HepG2 (cell line): ENCODE measurements around the gene ANKS1A. TPM values are rescaled to one million over a fixed set of nuclear protein-coding genes. Genes with fewer than 3 reads are reported as not detected.
A peak's percentile ranks its signal among the peaks of the same experiment; 100 is the strongest.

Source experiments
- ARID4A ChIP-seq: sonication (generic); formaldehyde crosslinking; IDR thresholded peaks from 2 replicates; pipeline ENCODE4 v1.5.0; 2020; ENCODE audit warnings: mild to moderate bottlenecking, missing genetic modification reagents, borderline replicate concordance
- ARID5B ChIP-seq: IDR thresholded peaks from 2 replicates; pipeline ENCODE4 v1.4.0; 2020; ENCODE audit warnings: mild to moderate bottlenecking, missing genetic modification reagents
- ATF7 ChIP-seq, 2 experiments: fragments of 450-650 bp in 1 of 2; sonication (generic) in 1 of 2; formaldehyde crosslinking in 1 of 2; IDR thresholded peaks; 2 replicates each; pipeline versions ENCODE4 v1.4.0 to v1.6.1; 2016 to 2020; ENCODE audit warnings: antibody characterized with exemption in 1 of 2, mild to moderate bottlenecking in 1 of 2, missing genetic modification reagents in 1 of 2
- CCAR2 ChIP-seq: fragments of 200-400 bp; formaldehyde crosslinking; optimal IDR thresholded peaks from 2 replicates; pipeline ENCODE3; 2018; ENCODE audit warnings: low read depth, mild to moderate bottlenecking, low read length, moderate library complexity
- FOSL2 ChIP-seq: sonication (generic); formaldehyde crosslinking; IDR thresholded peaks from 2 replicates; pipeline ENCODE4 v1.4.0; 2020; ENCODE audit warnings: missing genetic modification reagents
- HMG20A ChIP-seq: IDR thresholded peaks from 2 replicates; pipeline ENCODE4 v1.6.1; 2016; ENCODE audit warnings: borderline replicate concordance
- HOXA3 ChIP-seq: sonication (generic); formaldehyde crosslinking; IDR thresholded peaks from 2 replicates; pipeline ENCODE4 v1.5.0; 2020; ENCODE audit warnings: missing genetic modification reagents
- KDM6A ChIP-seq: IDR thresholded peaks from 2 replicates; pipeline ENCODE4 v1.6.1; 2016; ENCODE audit warnings: low read depth
- KLF16 ChIP-seq, 2 experiments: sonication (generic) in 1 of 2; formaldehyde crosslinking in 1 of 2; IDR thresholded peaks; 2 replicates each; pipeline versions ENCODE4 v1.6.1 to v1.8.0; 2016 to 2023; ENCODE audit warnings: missing genetic modification reagents in 2 of 2, missing compliant biosample characterization in 1 of 2
- REXO4 ChIP-seq: sonication (generic); formaldehyde crosslinking; IDR thresholded peaks from 2 replicates; pipeline ENCODE4 v1.8.0; 2022; ENCODE audit warnings: missing genetic modification reagents, mild to moderate bottlenecking, borderline replicate concordance
- SOX6 ChIP-seq, 2 experiments: fragments of 450-650 bp in 1 of 2; sonication (generic) in 1 of 2; formaldehyde crosslinking in 1 of 2; IDR thresholded peaks; 2 replicates each; pipeline versions ENCODE4 v1.4.0 to v1.6.1; 2017 to 2020; ENCODE audit warnings: antibody characterized with exemption in 1 of 2, mild to moderate bottlenecking in 1 of 2, missing genetic modification reagents in 1 of 2
- SP4 ChIP-seq: sonication (generic); formaldehyde crosslinking; IDR thresholded peaks from 2 replicates; pipeline ENCODE4 v1.8.1; 2023; ENCODE audit warnings: mild to moderate bottlenecking, missing genetic modification reagents
- THAP11 ChIP-seq: IDR thresholded peaks from 2 replicates; pipeline ENCODE4 v1.6.1; 2016; ENCODE audit warnings: missing biosample characterization, missing genetic modification reagents
- THRA ChIP-seq: sonication (generic); formaldehyde crosslinking; IDR thresholded peaks from 2 replicates; pipeline ENCODE4 v1.4.0; 2020; ENCODE audit warnings: missing genetic modification reagents, borderline replicate concordance
- ZFX ChIP-seq: sonication (generic); formaldehyde crosslinking; IDR thresholded peaks from 2 replicates; pipeline ENCODE4 v1.4.0; 2020; ENCODE audit warnings: mild to moderate bottlenecking, low read depth, missing genetic modification reagents, moderate library complexity
- ZMAT3 ChIP-seq: sonication (generic); formaldehyde crosslinking; conservative IDR thresholded peaks from 2 replicates; pipeline ENCODE4 v1.7.0; 2021; ENCODE audit warnings: missing genetic modification reagents
- ZNF263 ChIP-seq: sonication (generic); formaldehyde crosslinking; IDR thresholded peaks from 2 replicates; pipeline ENCODE4 v1.4.0; 2020; ENCODE audit warnings: missing genetic modification reagents
- ZNF644 ChIP-seq: IDR thresholded peaks from 2 replicates; pipeline ENCODE4 v1.6.1; 2016; ENCODE audit warnings: low read depth
- polyA plus RNA-seq, 8 experiments: library from polyadenylated mRNA; depleted of rRNA in 3 of 8; stranded (reverse) in 7 of 8; unstranded in 1 of 8; fragments of >200 nt; fragmentation: Illumina TruSeq in 4 of 8; extraction: Trizol in 4 of 8; gene quantifications; 2 replicates each; pipeline versions ENCODE4 v1.2.1 to v1.2.3, GENCODE V29; 2011 to 2016; ENCODE audit warnings: low read depth in 4 of 8, missing spikeins in 1 of 8, mixed read lengths in 1 of 8; ENCODE audit not compliant: insufficient read depth in 1 of 8
- total RNA-seq, 5 experiments: library from RNA; depleted of rRNA; stranded (reverse); fragments of >200 nt; fragmentation: Illumina TruSeq; extraction: Trizol; gene quantifications; 2 replicates each; pipeline ENCODE4 v1.2.3, GENCODE V29; 2016; ENCODE audit warnings: low read depth in 1 of 5

The ANKS1A gene
- total and polyA plus RNA-seq, 2 of the 13 experiments (the other 11 are each of a cell fraction or from before 2014, with no cell fraction given): 7.2 to 15.1 TPM

GRCh38 chr6:35031611-35032529 is 142.8 kb downstream of the ANKS1A start (continued):
- TF ChIP-seq ARID4A (CRISPR knock-in tag) (no peak; the same call in 1 of the 2 replicates), ARID5B (CRISPR knock-in tag) (peak; percentile 58; the same call in 1 of the 2 replicates), ZNF644 (peak; percentile 77; the same call in 1 of the 2 replicates), KLF16 (CRISPR knock-in tag; IDR thresholded peaks at IDR 0.05) (0 out of 4 replicates have a peak, but pooled peaks of 1 of the 2 experiments have one; percentile 34), HMG20A (CRISPR knock-in tag) (0 out of 2 replicates have a peak, but pooled peaks have one; percentile 24), ATF7 (IDR thresholded peaks at IDR 0.05) (no peak), ATF7 (CRISPR knock-in tag; IDR thresholded peaks at IDR 0.05) (peak; percentile 51; the same call in 1 of the 2 replicates), HOXA3 (CRISPR knock-in tag) (peak; percentile 51; the same call in 1 of the 2 replicates), FOSL2 (CRISPR knock-in tag) (peak; percentile 19; the same call in 1 of the 2 replicates), ZFX (CRISPR knock-in tag) (peak; percentile 52), THAP11 (CRISPR knock-in tag) (no peak), REXO4 (no peak), ZNF263 (CRISPR knock-in tag) (no peak), THRA (CRISPR knock-in tag) (0 out of 2 replicates have a peak, but pooled peaks have one; percentile 14), ZMAT3 (CRISPR knock-in tag) (0 out of 2 replicates have a peak, but pooled peaks have one; percentile 45), CCAR2 (no peak), KDM6A (CRISPR knock-in tag) (peak; percentile 29; the same call in 1 of the 2 replicates), SP4 (CRISPR knock-in tag) (0 out of 2 replicates have a peak, but pooled peaks have one; percentile 18), SOX6 (IDR thresholded peaks at IDR 0.05) (no peak), SOX6 (CRISPR knock-in tag; IDR thresholded peaks at IDR 0.05) (peak; percentile 38; the same call in 1 of the 2 replicates)
